B cell (primary cell): ENCODE measurements around the gene ZNF267. TPM values are rescaled to one million over a fixed set of nuclear protein-coding genes. Genes with fewer than 3 reads are reported as not detected.
"Not testable (repeated sequence)": the region's sequence is repeated elsewhere in the genome, so short reads cannot be mapped to it uniquely, and the experiment has no call there.

Experiments used
- ATAC-seq: fragments of 200-7000 bp; cut with Tn5 transposase; one replicate; pipeline ENCODE4 v1.10.0; 2021; ENCODE audit warnings: low read depth, mild to moderate bottlenecking, moderate number of reproducible peaks, moderate library complexity
- CTCF ChIA-PET: fragments of 350-600 bp; sonication (Branson Sonifier 250); formaldehyde crosslinking; loops from one replicate; lab custom pipeline; 2021; ENCODE audit warnings: antibody characterized with exemption, inconsistent platforms; lab: Charles Lee
- POLR2A ChIA-PET: fragments of 350-600 bp; sonication (Branson Sonifier 250); formaldehyde crosslinking; loops from one replicate; lab custom pipeline; 2021; ENCODE audit warnings: antibody characterized with exemption; lab: Charles Lee
- DNase-seq: peaks from one replicate; pipeline ENCODE4 v3.0.0; 2013
- H2AFZ ChIP-seq: 2 replicates; pipeline ENCODE4 v1.6.1; 2012; ENCODE audit warnings: mild to moderate bottlenecking, low read depth, low read length; ENCODE audit not compliant: insufficient read depth, poor library complexity, severe bottlenecking
- H3K27ac ChIP-seq, 2 donors: 1 replicate in 1 of 2; 2 replicates in 1 of 2; pipeline ENCODE4 v1.5.1; 2012 to 2013; ENCODE audit warnings: low read length in 2 of 2, mild to moderate bottlenecking in 2 of 2, moderate library complexity in 1 of 2
- H3K27me3 ChIP-seq, 4 experiments: fragments of 200-600 bp in 1 of 4; sonication (generic) in 1 of 4; replicated peaks in 1 of 4; 1 replicate in 2 of 4; 2 replicates in 2 of 4; pipeline versions ENCODE4 v1.6.1 to v1.7.0; 2013 to 2016; ENCODE audit warnings: low read length in 3 of 4, mild to moderate bottlenecking in 2 of 4, mixed read lengths in 1 of 4, moderate library complexity in 1 of 4; ENCODE audit not compliant: insufficient read depth in 4 of 4, control insufficient read depth in 3 of 4; ENCODE audit errors: control extremely low read depth in 1 of 4
- H3K36me3 ChIP-seq, 2 experiments: replicated peaks in 1 of 2; 1 replicate in 1 of 2; 2 replicates in 1 of 2; pipeline versions ENCODE4 v1.6.1 to v1.7.1; 2013; ENCODE audit warnings: low read length in 1 of 2; ENCODE audit not compliant: insufficient read depth in 2 of 2, control insufficient read depth in 1 of 2; ENCODE audit errors: control extremely low read depth in 1 of 2, extremely low read depth in 1 of 2
- H3K4me1 ChIP-seq, 2 donors: fragments of 200-600 bp in 1 of 2; sonication (generic) in 1 of 2; 1 replicate in 1 of 2; 2 replicates in 1 of 2; pipeline versions ENCODE4 v1.5.1 to v1.6.1; 2013 to 2017; ENCODE audit warnings: low read length in 2 of 2; ENCODE audit not compliant: control insufficient read depth in 2 of 2, insufficient read depth in 2 of 2
- H3K4me2 ChIP-seq: replicated peaks from 2 replicates; pipeline ENCODE3; 2012; ENCODE audit warnings: mild to moderate bottlenecking, low read depth, low read length; ENCODE audit not compliant: poor library complexity, severe bottlenecking
- H3K4me3 ChIP-seq, 5 experiments: fragments of 200-600 bp in 1 of 5; sonication (generic) in 1 of 5; 1 replicate in 3 of 5; 2 replicates in 2 of 5; pipeline versions ENCODE4 v1.5.1 to v1.7.0; 2011 to 2016; ENCODE audit warnings: low read length in 4 of 5, mild to moderate bottlenecking in 4 of 5, low read depth in 2 of 5, control low read depth in 1 of 5, moderate library complexity in 1 of 5; ENCODE audit not compliant: insufficient read depth in 1 of 5; ENCODE audit errors: control extremely low read depth in 1 of 5, extremely low read depth in 1 of 5
- H3K79me2 ChIP-seq: fragments of 200-600 bp; sonication (generic); one replicate; pipeline ENCODE4 v1.6.0; 2016; ENCODE audit warnings: low read length; ENCODE audit not compliant: control insufficient read depth, insufficient read depth
- H3K9ac ChIP-seq: fragments of 200-600 bp; sonication (generic); 2 replicates; pipeline ENCODE4 v1.6.1; 2017; ENCODE audit warnings: mild to moderate bottlenecking, low read length, moderate library complexity
- H3K9me3 ChIP-seq, 3 donors: one replicate each; pipeline versions ENCODE4 v1.6.1 to v1.7.1; 2013; ENCODE audit warnings: low read length in 2 of 3; ENCODE audit not compliant: control insufficient read depth in 2 of 3, insufficient read depth in 1 of 3; ENCODE audit errors: control extremely low read depth in 1 of 3
- H4K20me1 ChIP-seq: 2 replicates; pipeline ENCODE4 v1.6.0; 2012; ENCODE audit warnings: mild to moderate bottlenecking, low read length; ENCODE audit not compliant: insufficient read depth, control insufficient read depth, poor library complexity, severe bottlenecking
- H3K27ac Mint-ChIP-seq: one replicate; pipeline ENCODE4 v1.8.0; 2021; ENCODE audit warnings: mixed read lengths
- H3K27me3 Mint-ChIP-seq: one replicate; pipeline ENCODE4 v1.8.0; 2021; ENCODE audit warnings: mixed read lengths
- H3K4me1 Mint-ChIP-seq: one replicate; pipeline ENCODE4 v1.8.0; 2021; ENCODE audit warnings: mixed read lengths
- H3K4me3 Mint-ChIP-seq: one replicate; pipeline ENCODE4 v1.8.0; 2021; ENCODE audit warnings: mixed read lengths
- H3K9me3 Mint-ChIP-seq: one replicate; pipeline ENCODE4 v1.8.0; 2022; ENCODE audit warnings: mixed read lengths; ENCODE audit not compliant: insufficient read depth
- EZH2 ChIP-seq: IDR thresholded peaks from 2 replicates; pipeline ENCODE4 v1.6.1; 2012; ENCODE audit warnings: borderline replicate concordance, low read depth, mild to moderate bottlenecking, moderate library complexity, low read length; ENCODE audit not compliant: insufficient read depth, poor library complexity, severe bottlenecking
- WGBS: methylation state at CpG from one replicate; pipeline ENCODE4 v1.1.5; 2013; ENCODE audit warnings: missing lambda C conversion rate; ENCODE audit not compliant: insufficient coverage; 5-methylcytosine and 5-hydroxymethylcytosine counted together
- intact Hi-C: fragments of 100-400 bp; cut with micrococcal nuclease; formaldehyde crosslinking; loops from one replicate; pipeline ENCODE4 v1.10.0; 2022
- polyA plus RNA-seq: library from polyadenylated mRNA; depleted of rRNA; stranded (reverse); fragments of >200 nt; gene quantifications from 2 replicates; pipeline ENCODE4 v1.2.3, GENCODE V29; 2012
- total RNA-seq, 2 donors: library from RNA; stranded (reverse); fragments of 120-200 nt in 1 of 2; gene quantifications; 1 replicate in 1 of 2; 2 replicates in 1 of 2; pipeline versions ENCODE4 v1.2.3 to v1.2.4, GENCODE V29; 2013 to 2022
- TF ChIP-seq, protein P1 (sequence below): fragments of 200-600 bp; IDR thresholded peaks from one replicate; pipeline ENCODE4 v1.8.0; 2022; ENCODE audit warnings: antibody characterized with exemption, mild to moderate bottlenecking

Gene ZNF267
- total and polyA plus RNA-seq, 2 donors (not counting 1 experiment from before 2014, with no cell fraction given): 8.6 to 68.1 TPM

DNA sequence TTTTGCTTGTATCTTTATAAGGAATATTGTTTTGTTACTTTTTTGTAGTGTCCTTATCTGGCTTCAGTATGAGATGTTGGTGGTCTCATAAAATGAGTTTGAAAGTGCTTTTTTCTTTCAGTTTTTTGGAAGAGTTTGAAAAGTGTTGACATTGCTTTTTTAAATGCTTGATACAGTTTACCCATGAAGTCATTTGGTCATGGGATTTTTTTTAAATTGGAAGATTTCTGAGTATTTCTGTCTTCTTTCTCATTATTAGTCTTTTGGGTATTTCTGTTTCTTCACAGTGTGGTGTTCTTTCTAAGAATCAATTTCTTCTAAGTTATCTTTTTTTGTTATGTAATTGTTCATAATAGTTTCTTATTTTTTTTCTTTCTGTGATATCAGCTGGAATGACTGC, 15.1 kb downstream of the ZNF267 start:
- Histone ChIP-seq H4K20me1 (peaks cover 44% of the 10 kb centered on the region), H3K36me3 (peaks cover 30 to 76% of the 10 kb centered on the region in 2 experiments), H3K4me1 (no peaks in the 10 kb centered on the region), H3K27ac (no peak overlapping the region), H3K9ac (no peak overlapping the region), H3K4me2 (no peak overlapping the region), H3K9me3 (peaks cover 6 to 15% (median 14%) of the 10 kb centered on the region in 3 donors), H3K27me3 (no peaks in the 10 kb centered on the region), H3K79me2 (peaks cover 88% of the 10 kb centered on the region), H2AFZ (no peak overlapping the region), H3K4me3 (no peak overlapping the region)
- no peak for ATAC-seq
- CTCF ChIA-PET: interaction anchor here (0.6 to 1.0 kb wide), 2 partner anchors 20 to 25 kb away, joined by 4 read pairs; no protein-coding TSS in a partner anchor
- Mint-ChIP-seq H3K9me3 (peaks cover 2% of the 10 kb centered on the region), H3K27ac (no peak overlapping the region), H3K27me3 (no peaks in the 10 kb centered on the region), H3K4me3 (no peak overlapping the region), H3K4me1 (peaks cover 30% of the 10 kb centered on the region)
- POLR2A ChIA-PET: no interaction called here
- no peak for TF ChIP-seq EZH2
- TF ChIP-seq, protein P1, sequence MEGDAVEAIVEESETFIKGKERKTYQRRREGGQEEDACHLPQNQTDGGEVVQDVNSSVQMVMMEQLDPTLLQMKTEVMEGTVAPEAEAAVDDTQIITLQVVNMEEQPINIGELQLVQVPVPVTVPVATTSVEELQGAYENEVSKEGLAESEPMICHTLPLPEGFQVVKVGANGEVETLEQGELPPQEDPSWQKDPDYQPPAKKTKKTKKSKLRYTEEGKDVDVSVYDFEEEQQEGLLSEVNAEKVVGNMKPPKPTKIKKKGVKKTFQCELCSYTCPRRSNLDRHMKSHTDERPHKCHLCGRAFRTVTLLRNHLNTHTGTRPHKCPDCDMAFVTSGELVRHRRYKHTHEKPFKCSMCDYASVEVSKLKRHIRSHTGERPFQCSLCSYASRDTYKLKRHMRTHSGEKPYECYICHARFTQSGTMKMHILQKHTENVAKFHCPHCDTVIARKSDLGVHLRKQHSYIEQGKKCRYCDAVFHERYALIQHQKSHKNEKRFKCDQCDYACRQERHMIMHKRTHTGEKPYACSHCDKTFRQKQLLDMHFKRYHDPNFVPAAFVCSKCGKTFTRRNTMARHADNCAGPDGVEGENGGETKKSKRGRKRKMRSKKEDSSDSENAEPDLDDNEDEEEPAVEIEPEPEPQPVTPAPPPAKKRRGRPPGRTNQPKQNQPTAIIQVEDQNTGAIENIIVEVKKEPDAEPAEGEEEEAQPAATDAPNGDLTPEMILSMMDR: no peak
- intact Hi-C loops: no loop called here
- DNase-seq: no peak

GRCh38 chr16:31892111-31892510, 18.5 kb downstream of the ZNF267 start:
- H3K9ac ChIP-seq, H3K4me2 ChIP-seq, POLR2A ChIA-PET, H3K4me3 Mint-ChIP-seq, DNase-seq, intact Hi-C loops, H3K4me1 ChIP-seq, ATAC-seq, H3K27ac Mint-ChIP-seq, H3K27me3 Mint-ChIP-seq, H3K27me3 ChIP-seq, H3K9me3 Mint-ChIP-seq, H2AFZ ChIP-seq, H3K27ac ChIP-seq, CTCF ChIA-PET, H3K4me3 ChIP-seq: not testable (repeated sequence)
- Histone ChIP-seq H3K36me3 (peaks cover 41 to 75% of the 10 kb centered on the region in 2 experiments), H4K20me1 (peaks cover 51% of the 10 kb centered on the region), H3K79me2 (peaks cover 96% of the 10 kb centered on the region), H3K9me3 (peaks cover 13 to 20% (median 16%) of the 10 kb centered on the region in 3 donors)
- 92% methylated on average over 2 of the region's 4 CpGs for WGBS
- H3K4me1 Mint-ChIP-seq: peaks cover 45% of the 10 kb centered on the region
